HG03103 (cell line): ENCODE results near the gene DOCK2.
A peak's percentile ranks its signal among the peaks of the same experiment; 100 is the strongest.
"Not testable (repeated sequence)": the region's sequence is repeated elsewhere in the genome, so short reads cannot be mapped to it uniquely, and the experiment has no call there.

Experiments
- ATAC-seq: cut with Tn5 transposase; IDR thresholded peaks from one replicate; pipeline ENCODE4 v1.9.1; 2021; ENCODE audit warnings: low read depth; ENCODE audit not compliant: unreplicated experiment

DOCK2 gene

DNA sequence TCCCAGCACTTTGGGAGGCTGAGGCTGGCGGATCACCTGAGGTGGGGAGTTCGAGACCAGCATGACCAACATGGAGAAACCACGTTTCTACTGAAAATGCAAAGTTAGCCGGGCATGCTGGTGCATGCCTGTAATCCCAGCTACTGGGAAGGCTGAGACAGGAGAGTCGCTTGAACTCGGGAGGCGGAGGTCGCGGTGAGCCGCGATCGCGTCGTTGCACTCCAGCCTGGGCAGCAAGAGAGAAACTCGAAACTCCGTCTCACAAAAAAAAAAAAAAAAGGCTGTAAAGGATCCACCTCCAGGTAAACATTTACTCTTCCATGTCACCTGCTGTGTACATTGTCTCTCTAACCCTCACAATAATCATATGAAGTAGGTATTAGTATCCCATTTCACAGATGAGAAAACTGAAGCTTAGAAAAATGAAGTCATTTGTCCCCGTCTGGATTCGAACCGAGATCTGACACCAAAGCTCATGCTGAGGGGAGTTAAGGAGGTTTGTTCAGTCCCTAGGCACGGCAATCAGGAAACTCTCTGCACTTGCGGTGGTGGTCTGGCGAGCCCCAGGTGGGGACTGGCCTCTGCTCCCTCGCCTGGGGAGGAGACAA is 494 bp upstream of the DOCK2 start:
- no peak for ATAC-seq

DNA sequence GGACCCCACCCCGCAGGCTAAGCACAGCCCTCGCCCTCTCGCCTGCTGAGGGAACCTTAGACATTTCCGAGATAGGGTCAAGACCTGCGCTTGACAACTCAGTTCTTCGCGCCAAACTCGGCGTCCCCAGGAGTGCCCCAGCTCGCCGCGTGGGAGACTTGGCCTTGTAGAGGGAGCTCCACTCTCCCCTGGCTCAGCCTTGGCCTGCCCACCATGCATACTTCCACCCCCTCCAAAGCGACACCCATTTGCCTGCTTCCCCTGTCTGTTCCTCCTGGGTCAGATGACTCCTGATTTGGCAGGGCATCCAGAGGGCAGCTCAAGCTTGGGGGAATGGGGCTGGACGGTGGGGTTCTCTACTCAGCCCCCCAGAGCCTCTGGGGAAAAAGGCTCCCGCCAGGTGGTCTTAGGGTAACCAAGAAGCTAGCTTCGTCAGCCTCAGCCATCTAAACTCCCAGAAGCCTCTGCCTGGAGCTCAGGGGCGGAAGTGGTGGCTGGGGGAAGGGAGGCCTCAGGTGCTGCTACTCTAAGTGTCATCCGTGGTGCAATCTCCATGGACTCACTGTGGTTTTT is 560 bp downstream of the DOCK2 start:
- ATAC-seq = peak; percentile 55

DNA sequence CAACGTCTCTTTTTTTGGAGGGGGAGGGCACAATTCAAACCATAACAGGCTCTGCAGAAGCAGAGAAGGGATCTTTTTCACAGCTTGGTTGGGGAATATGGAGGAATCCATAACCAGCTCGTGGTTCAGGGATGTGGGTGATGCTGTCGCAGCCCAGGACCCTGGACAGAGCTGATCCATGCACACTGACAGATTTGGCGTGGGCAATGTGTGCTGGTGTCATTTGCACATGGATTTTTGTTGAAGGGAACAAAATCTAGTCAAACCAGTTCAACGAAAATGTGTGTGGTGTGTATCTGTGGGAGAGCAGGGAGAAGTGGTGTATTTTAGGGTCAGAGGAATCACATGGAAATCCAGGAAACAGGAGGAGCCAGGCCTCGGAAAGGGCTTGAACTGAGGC is 4.2 kb downstream of the DOCK2 start:
- ATAC-seq = no peak

GRCh38 chr5:169646856-169647255 is 9.8 kb downstream of the DOCK2 start:
- no peak for ATAC-seq

GRCh38 chr5:169647566-169647965 is 10.5 kb downstream of the DOCK2 start:
- ATAC-seq = peak; percentile 50

- no peak for ATAC-seq
Observed at GRCh38 chr5:169648725-169649310, 11.7 kb downstream of the DOCK2 start.

- ATAC-seq = no peak
Observed at GRCh38 chr5:169649486-169649885, 12.4 kb downstream of the DOCK2 start.

DNA sequence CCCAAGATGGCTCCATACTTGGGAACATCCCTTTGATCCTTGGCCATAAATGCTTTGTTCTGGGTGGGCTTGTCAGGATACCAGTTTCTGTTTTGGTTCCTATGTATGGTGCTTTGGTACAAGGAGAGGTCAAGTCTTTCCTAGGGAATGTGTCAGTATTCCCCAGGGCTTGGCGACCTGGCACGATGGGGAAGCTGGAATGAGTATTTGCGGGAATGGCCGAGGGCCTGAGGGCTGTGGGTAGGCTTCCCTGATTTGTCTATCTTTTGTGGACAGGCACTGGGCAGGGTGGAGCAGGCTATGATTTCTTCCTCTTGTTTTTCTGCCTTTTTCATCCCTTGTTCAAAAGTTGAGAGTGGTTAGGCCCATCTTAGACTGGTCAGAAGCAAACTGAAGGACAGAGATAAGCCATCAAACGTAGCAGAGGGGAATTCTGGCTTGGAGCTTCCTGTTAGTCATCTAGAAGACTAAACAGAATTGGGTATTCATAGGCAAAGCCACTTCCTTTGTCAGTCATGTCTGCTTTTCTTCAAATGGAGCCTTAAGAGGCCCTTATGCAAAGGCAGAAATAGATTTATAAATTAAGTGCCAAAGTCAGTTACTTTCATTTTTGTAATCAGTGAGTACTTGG is 13.7 kb downstream of the DOCK2 start:
- peak; percentile 37 for ATAC-seq

GRCh38 chr5:169651526-169651925 is 14.5 kb downstream of the DOCK2 start:
- ATAC-seq = no peak

DNA sequence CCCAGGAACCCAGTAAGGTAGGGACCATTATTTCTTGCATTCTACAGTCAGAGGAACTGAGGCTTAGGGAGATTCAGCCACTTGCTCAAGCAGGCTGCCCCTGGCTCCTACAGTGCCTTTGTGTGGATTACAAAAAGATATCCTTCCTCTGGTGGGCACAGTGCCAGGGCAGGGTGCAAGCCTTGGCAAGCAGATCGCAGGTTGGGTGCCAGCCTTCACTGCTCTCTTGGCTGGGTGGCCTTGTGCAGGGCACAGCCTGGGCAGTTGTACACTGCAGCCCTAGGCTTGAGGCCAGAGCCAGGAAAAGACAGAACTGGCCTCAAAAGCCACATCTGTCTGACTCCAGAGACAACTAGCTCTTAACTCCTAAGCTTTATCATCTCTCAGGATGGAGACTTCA is 15.0 kb downstream of the DOCK2 start:
- no peak for ATAC-seq

DNA sequence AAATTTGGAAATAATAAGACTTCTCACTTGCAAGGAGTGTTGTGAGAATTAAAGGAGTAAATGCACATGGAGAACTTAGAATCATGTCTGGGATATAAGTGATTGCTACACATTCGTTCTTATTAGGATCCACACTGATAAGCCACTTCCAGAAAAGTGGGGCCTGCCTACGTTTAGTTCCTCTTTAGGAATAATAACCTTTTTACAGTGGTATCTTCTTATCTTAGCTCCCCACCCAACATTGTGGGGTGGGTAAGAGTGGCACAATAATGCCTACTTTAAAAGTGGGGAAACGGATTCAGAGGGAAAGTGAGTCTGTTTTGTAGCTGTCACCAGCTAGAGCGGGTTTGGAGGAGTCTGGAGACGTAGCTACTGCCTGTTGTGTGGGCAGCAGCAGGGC is 16.0 kb downstream of the DOCK2 start:
- no peak for ATAC-seq

DNA sequence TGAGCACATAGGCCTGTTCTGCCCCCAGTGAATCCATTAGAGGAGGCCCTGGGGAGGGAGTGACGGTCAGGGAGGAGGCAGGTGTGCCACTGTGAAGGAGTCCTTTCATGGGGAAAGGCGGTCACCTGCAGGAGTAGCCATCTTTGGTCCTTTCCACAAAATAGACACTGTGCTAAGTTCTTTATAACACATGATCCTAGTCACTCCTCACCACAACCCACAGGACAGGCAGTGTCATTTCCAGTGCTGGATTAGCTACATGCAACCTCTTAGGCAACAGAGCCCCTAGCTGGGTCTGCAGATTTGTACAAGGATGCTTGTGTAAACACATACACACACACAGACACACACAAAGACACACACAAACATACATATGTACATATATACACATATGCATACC is 18.3 kb downstream of the DOCK2 start:
- ATAC-seq = no peak

- peak; percentile 79 for ATAC-seq
Observed at GRCh38 chr5:169656125-169656901, 19.2 kb downstream of the DOCK2 start.

DNA sequence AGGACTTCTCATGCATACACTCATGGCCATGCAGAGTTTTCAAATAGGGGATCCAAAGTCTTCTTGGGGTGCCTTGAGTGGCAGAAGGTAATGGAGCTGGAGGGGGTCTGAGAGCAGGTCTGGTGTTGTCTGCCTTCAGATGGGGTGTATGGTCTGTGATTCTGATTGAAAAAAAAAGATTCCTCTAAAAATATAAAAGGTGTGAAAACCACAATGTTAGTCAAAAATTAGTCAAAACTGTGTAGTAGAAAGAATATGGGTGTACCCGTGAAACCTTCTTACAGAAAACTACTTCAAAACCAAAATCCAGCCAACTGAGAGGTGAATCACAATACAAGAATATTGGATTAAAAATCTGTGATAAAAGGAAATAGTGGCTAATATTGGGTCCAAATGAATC is 20.1 kb downstream of the DOCK2 start:
- no peak for ATAC-seq

GRCh38 chr5:169662451-169662850 is 25.4 kb downstream of the DOCK2 start:
- not testable (repeated sequence) for ATAC-seq

DNA sequence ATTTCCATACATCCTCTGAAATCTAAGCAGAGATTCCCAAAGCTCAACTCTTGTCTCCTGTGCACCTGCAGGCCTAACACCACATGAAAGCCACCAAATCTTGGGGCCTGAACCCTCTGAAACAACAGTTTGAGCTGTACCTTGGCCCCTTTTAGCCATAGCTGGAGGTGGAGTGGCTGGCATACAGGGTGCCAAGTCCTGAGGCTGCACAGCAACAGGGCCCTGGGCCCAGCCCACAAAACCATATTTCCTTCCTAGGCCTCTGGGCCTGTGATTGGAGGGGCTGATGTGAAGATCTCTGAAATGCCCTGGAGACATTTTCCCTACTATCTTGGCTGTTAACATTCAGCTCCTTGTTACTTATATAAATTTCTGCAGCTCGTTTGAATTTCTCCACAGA is 26.5 kb downstream of the DOCK2 start:
- no peak for ATAC-seq

- no peak for ATAC-seq
Observed at GRCh38 chr5:169666365-169666764, 29.3 kb downstream of the DOCK2 start.

DNA sequence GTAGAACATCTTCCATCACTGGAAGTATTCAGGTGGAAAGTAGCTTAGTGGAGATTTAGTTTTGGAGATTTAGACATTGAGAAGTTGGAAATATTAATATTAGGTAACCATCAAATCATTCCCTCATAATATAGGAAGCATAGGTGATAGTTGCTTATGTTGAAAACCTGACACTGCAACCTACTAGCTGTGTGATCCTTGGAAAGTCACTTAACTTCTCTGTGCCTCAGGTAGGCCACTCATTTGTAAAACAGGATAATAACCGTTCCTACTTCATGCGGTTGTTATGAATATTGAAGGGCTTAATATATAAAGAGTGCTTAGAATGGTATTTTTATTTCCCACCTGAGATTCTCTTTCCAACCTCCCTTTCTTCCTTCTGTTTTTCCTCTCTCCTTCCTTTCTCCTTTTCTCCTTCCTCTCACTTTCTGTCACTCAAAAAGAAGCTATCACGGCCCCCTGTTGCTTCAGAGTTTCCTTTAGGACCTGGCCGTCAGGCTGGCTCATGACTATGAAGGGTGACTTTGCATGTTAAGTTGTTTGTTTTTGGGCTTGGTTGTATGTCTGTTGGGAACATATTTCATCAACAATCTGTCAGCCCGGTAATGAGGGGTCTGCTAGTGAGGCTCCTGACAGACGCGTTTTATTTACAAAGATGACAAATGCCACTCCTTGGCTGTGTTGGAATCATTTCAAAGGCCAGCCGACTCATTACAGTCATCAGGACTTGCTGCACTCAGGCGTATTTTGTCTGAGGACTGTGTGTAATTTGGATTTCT is 31.0 kb downstream of the DOCK2 start:
- no peak for ATAC-seq

DNA sequence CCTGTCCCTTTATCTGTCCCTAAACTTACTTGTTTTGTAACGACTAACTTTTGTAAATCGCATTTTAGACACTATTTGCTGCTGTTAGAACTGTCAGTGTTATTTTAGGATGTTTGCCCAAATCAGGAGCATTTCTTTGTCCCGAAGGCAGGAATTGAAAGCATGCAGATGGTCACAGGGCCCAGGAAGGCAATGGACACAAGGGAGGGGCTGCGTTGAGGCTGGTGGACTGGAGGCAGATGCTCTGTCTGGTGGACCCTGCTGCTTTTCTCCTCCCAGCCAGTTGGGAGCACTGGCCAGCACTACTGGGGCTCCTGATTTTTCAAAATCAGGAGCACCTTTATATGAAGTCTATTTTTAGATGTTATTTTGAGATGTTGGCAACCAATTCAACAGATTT is 31.7 kb downstream of the DOCK2 start:
- ATAC-seq = no peak

DNA sequence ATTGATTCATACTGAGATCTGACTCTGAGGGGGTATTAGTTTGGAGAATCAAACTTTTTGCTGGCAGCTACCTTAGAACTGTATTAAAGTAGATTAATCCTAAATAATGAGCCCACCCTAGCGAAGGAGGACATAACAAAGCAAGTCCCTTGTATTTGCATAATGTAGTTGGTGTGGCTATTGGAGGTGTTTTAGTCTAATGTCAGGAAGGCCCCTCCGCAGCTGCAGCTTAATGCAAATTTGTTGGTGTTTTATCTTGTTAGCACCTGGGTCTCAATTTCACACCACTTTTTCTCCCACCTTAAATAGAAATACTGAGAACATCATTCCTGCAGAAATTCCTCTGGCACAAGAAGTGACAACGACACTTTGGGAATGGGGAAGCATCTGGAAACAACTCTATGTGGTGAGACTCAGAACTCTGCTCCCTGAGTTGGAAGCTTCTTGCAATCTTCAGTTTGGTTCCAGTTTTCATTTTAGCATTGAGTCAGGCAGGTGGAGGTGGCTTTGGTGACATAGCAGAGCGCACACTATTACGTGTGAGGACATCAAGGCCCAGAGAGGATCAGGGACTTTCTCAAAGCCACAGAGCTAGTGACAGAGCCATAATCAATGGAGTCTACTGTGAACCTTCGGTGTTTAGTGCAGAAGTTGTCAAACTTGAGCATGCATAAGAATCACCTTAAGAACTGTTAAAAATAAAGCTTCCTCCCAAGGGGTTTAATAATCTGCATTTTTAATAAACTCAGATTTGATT is 33.9 kb downstream of the DOCK2 start:
- ATAC-seq = peak; percentile 97
